Gastroesophageal sphincter (tissue), 4 donors: ENCODE measurements around the gene IDS. TPM values are rescaled to one million over a fixed set of nuclear protein-coding genes. Genes with fewer than 3 reads are reported as not detected.

Source experiments
- ATAC-seq: fragments of 150-250 bp; one replicate; pipeline ENCODE4 v1.9.1; 2016; ENCODE audit warnings: mild to moderate bottlenecking, moderate library complexity
- H3K27ac ChIP-seq, 4 donors: fragments of 200-600 bp; sonication (generic) in 3 of 4; 1 replicate in 3 of 4; 2 replicates in 1 of 4; pipeline ENCODE4 v1.5.1; 2016 to 2019
- H3K27me3 ChIP-seq: fragments of 200-600 bp; sonication (generic); one replicate; pipeline ENCODE4 v1.5.1; 2019
- H3K36me3 ChIP-seq, 2 donors: fragments of 200-600 bp; sonication (generic); one replicate each; pipeline ENCODE4 v1.5.1; 2019; ENCODE audit warnings: control low read depth in 1 of 2
- H3K4me1 ChIP-seq, 3 donors: fragments of 200-600 bp; sonication (generic); 1 replicate in 2 of 3; 2 replicates in 1 of 3; pipeline ENCODE4 v1.5.1; 2016 to 2019; ENCODE audit warnings: control low read depth in 2 of 3
- H3K4me3 ChIP-seq, 2 donors: fragments of 200-600 bp; sonication (generic); one replicate each; pipeline ENCODE4 v1.5.1; 2019; ENCODE audit warnings: mild to moderate bottlenecking in 1 of 2, moderate library complexity in 1 of 2
- H3K9me3 ChIP-seq, 3 donors: fragments of 200-600 bp; sonication (generic); one replicate each; pipeline ENCODE4 v1.5.1; 2017 to 2019; ENCODE audit warnings: control low read depth in 2 of 3
- EP300 ChIP-seq: sonication (generic); formaldehyde crosslinking; IDR thresholded peaks from one replicate; pipeline ENCODE4 v1.6.1; 2017; ENCODE audit warnings: antibody characterized with exemption, mild to moderate bottlenecking
- POLR2A ChIP-seq, 2 donors: fragments of 450-650 bp; IDR thresholded peaks; one replicate each; pipeline ENCODE4 v1.6.1; 2017; ENCODE audit warnings: antibody characterized with exemption in 2 of 2, mild to moderate bottlenecking in 2 of 2, moderate library complexity in 1 of 2
- POLR2AphosphoS5 ChIP-seq: sonication (generic); formaldehyde crosslinking; IDR thresholded peaks from one replicate; pipeline ENCODE4 v1.6.1; 2017; ENCODE audit warnings: antibody characterized with exemption
- WGBS, 2 donors: methylation state at CpG; one replicate each; pipeline ENCODE4 v1.1.5; 2018; ENCODE audit warnings: low coverage in 1 of 2; 5-methylcytosine and 5-hydroxymethylcytosine counted together
- total RNA-seq, 4 donors: library from RNA; depleted of rRNA; stranded (reverse); fragments of >200 nt; gene quantifications; one replicate each; pipeline ENCODE4 v1.1.0, GENCODE V29; 2016
- TF ChIP-seq, protein P1 (sequence below), 4 experiments: fragments of 200-600 bp in 2 of 4; fragments of 450-650 bp in 2 of 4; sonication (generic) in 1 of 4; IDR thresholded peaks; one replicate each; pipeline ENCODE4 v1.5.1; 2017 to 2019; ENCODE audit warnings: antibody characterized with exemption in 4 of 4, mild to moderate bottlenecking in 2 of 4, moderate library complexity in 2 of 4

IDS gene
- total RNA-seq, 4 donors from 2014 or later, result 65.1 to 117 (median 97.1) TPM

DNA sequence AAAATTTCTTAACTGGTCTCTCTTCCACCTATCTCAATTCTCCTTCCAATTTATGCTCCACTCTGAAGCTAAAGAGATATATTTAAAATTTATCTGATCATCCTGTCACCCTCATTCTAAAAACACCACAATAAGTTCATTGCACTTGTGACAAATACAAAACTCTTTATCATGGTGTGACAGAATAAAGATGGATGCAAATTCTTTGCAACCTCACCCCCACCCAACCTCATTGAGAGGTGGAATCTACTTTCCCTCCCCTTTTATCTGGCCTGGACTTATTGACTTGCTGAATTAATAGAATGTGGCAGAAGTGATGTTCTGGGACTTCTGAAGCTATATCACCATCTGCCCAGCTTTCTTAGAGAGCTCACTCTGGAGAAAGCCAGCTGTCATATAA, 46.5 kb downstream of the IDS start:
- H3K27me3 ChIP-seq, result no peaks in the 10 kb centered on the region
- no peaks in the 10 kb centered on the region for H3K36me3 ChIP-seq
- no peaks in the 10 kb centered on the region for H3K9me3 ChIP-seq
- no peak for ATAC-seq
- no peak overlapping the region for H3K4me3 ChIP-seq
- H3K4me1 ChIP-seq, result no peaks in the 10 kb centered on the region
- TF ChIP-seq, protein P1, sequence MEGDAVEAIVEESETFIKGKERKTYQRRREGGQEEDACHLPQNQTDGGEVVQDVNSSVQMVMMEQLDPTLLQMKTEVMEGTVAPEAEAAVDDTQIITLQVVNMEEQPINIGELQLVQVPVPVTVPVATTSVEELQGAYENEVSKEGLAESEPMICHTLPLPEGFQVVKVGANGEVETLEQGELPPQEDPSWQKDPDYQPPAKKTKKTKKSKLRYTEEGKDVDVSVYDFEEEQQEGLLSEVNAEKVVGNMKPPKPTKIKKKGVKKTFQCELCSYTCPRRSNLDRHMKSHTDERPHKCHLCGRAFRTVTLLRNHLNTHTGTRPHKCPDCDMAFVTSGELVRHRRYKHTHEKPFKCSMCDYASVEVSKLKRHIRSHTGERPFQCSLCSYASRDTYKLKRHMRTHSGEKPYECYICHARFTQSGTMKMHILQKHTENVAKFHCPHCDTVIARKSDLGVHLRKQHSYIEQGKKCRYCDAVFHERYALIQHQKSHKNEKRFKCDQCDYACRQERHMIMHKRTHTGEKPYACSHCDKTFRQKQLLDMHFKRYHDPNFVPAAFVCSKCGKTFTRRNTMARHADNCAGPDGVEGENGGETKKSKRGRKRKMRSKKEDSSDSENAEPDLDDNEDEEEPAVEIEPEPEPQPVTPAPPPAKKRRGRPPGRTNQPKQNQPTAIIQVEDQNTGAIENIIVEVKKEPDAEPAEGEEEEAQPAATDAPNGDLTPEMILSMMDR (IDR thresholded peaks at IDR 0.05), result no peak
- TF ChIP-seq POLR2A (IDR thresholded peaks at IDR 0.05), result no peak
- no peak for TF ChIP-seq POLR2AphosphoS5
- TF ChIP-seq EP300, result no peak
- H3K27ac ChIP-seq, result no peak overlapping the region

DNA sequence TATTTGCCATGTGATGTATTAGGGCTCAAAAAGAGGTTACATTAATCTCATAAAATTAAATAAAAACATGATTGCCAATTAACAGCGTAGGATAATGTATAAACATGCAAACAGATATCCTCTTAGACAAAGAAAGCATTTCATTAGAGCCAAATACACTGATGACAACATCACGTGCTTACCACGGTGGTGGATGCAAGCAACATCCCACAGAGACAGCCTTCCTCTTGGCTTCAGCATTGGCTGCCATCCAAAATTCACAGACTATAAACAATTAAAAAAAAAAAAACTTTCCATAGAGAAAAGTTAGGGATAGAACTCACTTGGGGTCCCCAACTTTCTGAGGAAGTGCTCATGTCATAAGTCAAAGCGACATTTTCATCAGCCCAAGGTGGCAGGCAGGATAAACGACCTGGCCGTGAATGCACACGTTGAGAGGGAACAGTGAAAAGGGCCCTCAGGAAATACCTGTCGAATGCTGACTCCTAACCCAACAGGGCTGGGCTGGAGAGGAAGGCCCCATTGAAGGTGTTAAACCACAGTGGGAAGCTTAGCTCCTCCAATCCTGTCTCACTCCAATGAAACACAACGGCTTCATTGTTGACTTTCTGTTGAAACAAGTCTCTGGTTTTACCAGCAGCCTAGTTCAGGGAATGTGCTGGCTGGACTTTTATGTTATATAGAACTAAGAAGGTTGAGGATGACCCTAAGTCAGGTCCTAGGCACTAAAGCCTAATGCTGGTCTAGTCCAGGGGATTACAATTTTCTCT, 48.4 kb downstream of the IDS start:
- no peak for TF ChIP-seq POLR2AphosphoS5
- no peak for TF ChIP-seq EP300
- no peak for TF ChIP-seq POLR2A (IDR thresholded peaks at IDR 0.05)
- TF ChIP-seq, protein P1 (IDR thresholded peaks at IDR 0.05), result no peak
- Histone ChIP-seq H3K36me3 (no peaks in the 10 kb centered on the region), H3K9me3 (no peaks in the 10 kb centered on the region), H3K4me1 (no peaks in the 10 kb centered on the region), H3K4me3 (no peak overlapping the region), H3K27me3 (no peaks in the 10 kb centered on the region), H3K27ac (no peak overlapping the region)
- ATAC-seq, result no peak
- WGBS, 2 donors, result 20 to 42% methylated on average over 3 to 9 of the region's 9 CpGs

GRCh38 chrX:149455934-149456333, 49.2 kb downstream of the IDS start:
- Histone ChIP-seq H3K4me3 (no peak overlapping the region), H3K36me3 (no peaks in the 10 kb centered on the region), H3K27me3 (no peaks in the 10 kb centered on the region), H3K4me1 (no peaks in the 10 kb centered on the region), H3K27ac (no peak overlapping the region), H3K9me3 (no peaks in the 10 kb centered on the region)
- ATAC-seq, result no peak
- TF ChIP-seq POLR2A (IDR thresholded peaks at IDR 0.05), result no peak
- TF ChIP-seq EP300, result no peak
- TF ChIP-seq POLR2AphosphoS5, result no peak
- TF ChIP-seq, protein P1 (IDR thresholded peaks at IDR 0.05), result no peak

- 55 to 74% methylated on average over 5 of the region's 6 CpGs for WGBS, 2 donors
These were observed 50.9 kb downstream of the IDS start for GRCh38 chrX:149453906-149454822.

More at GRCh38 chrX:149453906-149454822, 50.9 kb downstream of the IDS start:
- Histone ChIP-seq H3K9me3 (no peaks in the 10 kb centered on the region), H3K36me3 (no peaks in the 10 kb centered on the region), H3K4me3 (no peak overlapping the region), H3K4me1 (no peaks in the 10 kb centered on the region), H3K27me3 (no peaks in the 10 kb centered on the region), H3K27ac (no peak overlapping the region)
- ATAC-seq, result no peak
- TF ChIP-seq POLR2AphosphoS5 (no peak), POLR2A (IDR thresholded peaks at IDR 0.05) (no peak), EP300 (no peak)
- TF ChIP-seq, protein P1 (IDR thresholded peaks at IDR 0.05), result no peak
